HCT116 (cell line): ENCODE measurements around the gene CCND1. TPM values are rescaled to one million over a fixed set of nuclear protein-coding genes. Genes with fewer than 3 reads are reported as not detected.
A peak's percentile ranks its signal among the peaks of the same experiment; 100 is the strongest.

Experiments used
- ATAC-seq: fragments of 200-7000 bp; cut with Tn5 transposase; 2 replicates; pipeline ENCODE4 v1.9.1; 2020; ENCODE audit warnings: mild to moderate bottlenecking, moderate library complexity
- BruUV-seq: library from RNA; stranded (reverse); fragments of 400-500 nt; replicated peaks from 2 replicates; lab custom pipeline; 2021; lab: Mats Ljungman, UMichigan
- CTCF ChIA-PET: fragments of 300-600 bp; sonication (Branson Sonifier 250); formaldehyde crosslinking; loops from one replicate; lab custom pipeline; 2021; ENCODE audit warnings: antibody characterized with exemption; lab: Charles Lee
- POLR2A ChIA-PET: fragments of 300-600, 350-600 bp; sonication (Branson Sonifier 250); formaldehyde crosslinking; loops from one replicate; lab custom pipeline; 2021; ENCODE audit warnings: antibody characterized with exemption; lab: Charles Lee
- RAD21 ChIA-PET, 2 experiments: fragments of 300-600 bp; sonication (Branson Sonifier 250); formaldehyde crosslinking; loops; one replicate each; lab custom pipeline; 2023; ENCODE audit warnings: low total read pairs in 2 of 2; ENCODE audit not compliant: uncharacterized antibody in 2 of 2, unreplicated experiment in 2 of 2, low non-redundant PET in 1 of 2; lab: Charles Lee
- DNase-seq: peaks from one replicate; pipeline ENCODE4 v3.0.0-alpha.2; 2010; ENCODE audit warnings: low read depth, low spot score
- H2AFZ ChIP-seq: fragments of 200-600 bp; shearing (Covaris generic), sonication (generic); 2 replicates; pipeline ENCODE4 v1.6.1; 2017; ENCODE audit warnings: low read depth, mixed run types, mixed read lengths, antibody characterized with exemption, low read length; ENCODE audit not compliant: poor library complexity, severe bottlenecking
- H3K27ac ChIP-seq: 2 replicates; pipeline ENCODE4 v1.5.1; 2012; ENCODE audit warnings: low read depth, low read length
- H3K27me3 ChIP-seq: fragments of 200-600 bp; sonication (generic); 2 replicates; pipeline ENCODE4 v1.6.1; 2016; ENCODE audit warnings: mixed run types, low read length, mixed read lengths; ENCODE audit not compliant: insufficient read depth
- H3K36me3 ChIP-seq, 2 experiments: fragments of 200-500 bp in 1 of 2; fragments of 200-600 bp in 1 of 2; sonication (Bioruptor generic) in 1 of 2; sonication (generic) in 1 of 2; 2 replicates each; pipeline versions ENCODE4 v1.5.1 to v1.6.1; 2014 to 2016; ENCODE audit warnings: low read length in 2 of 2, inconsistent platforms in 1 of 2, mixed read lengths in 1 of 2, mixed run types in 1 of 2; ENCODE audit not compliant: insufficient read depth in 2 of 2, control insufficient read depth in 1 of 2
- H3K4me1 ChIP-seq, 2 experiments: fragments of 200-600 bp in 1 of 2; sonication (generic) in 1 of 2; 2 replicates each; pipeline versions ENCODE4 v1.5.1 to v1.6.1; 2012 to 2017; ENCODE audit warnings: low read length in 2 of 2, inconsistent platforms in 1 of 2, mild to moderate bottlenecking in 1 of 2, mixed read lengths in 1 of 2, mixed run types in 1 of 2, moderate library complexity in 1 of 2; ENCODE audit not compliant: insufficient read depth in 2 of 2, control insufficient read depth in 1 of 2
- H3K4me2 ChIP-seq: fragments of 200-600 bp; sonication (generic); 2 replicates; pipeline ENCODE4 v1.6.1; 2017; ENCODE audit warnings: mixed run types, low read length, mixed read lengths
- H3K4me3 ChIP-seq, 2 experiments: fragments of 200-600 bp in 1 of 2; sonication (generic) in 1 of 2; replicated peaks in 1 of 2; 2 replicates each; pipeline ENCODE4 v1.5.1; 2011 to 2016; ENCODE audit warnings: low read length in 2 of 2, control low read depth in 1 of 2, low read depth in 1 of 2, mild to moderate bottlenecking in 1 of 2, mixed read lengths in 1 of 2, mixed run types in 1 of 2
- H3K79me2 ChIP-seq: fragments of 200-600 bp; sonication (generic); 2 replicates; pipeline ENCODE4 v1.6.1; 2017; ENCODE audit warnings: mild to moderate bottlenecking, mixed run types, low read length, moderate library complexity, mixed read lengths; ENCODE audit not compliant: insufficient read depth
- H3K9ac ChIP-seq: fragments of 200-600 bp; sonication (generic); 2 replicates; pipeline ENCODE4 v1.6.1; 2016; ENCODE audit warnings: low read length, mixed read lengths
- H3K9me2 ChIP-seq: fragments of 200-600 bp; sonication (generic), shearing (Covaris generic); 2 replicates; pipeline ENCODE4 v1.6.1; 2017; ENCODE audit warnings: mixed run types, mild to moderate bottlenecking, moderate library complexity; ENCODE audit not compliant: insufficient read depth
- H3K9me3 ChIP-seq, 2 experiments: fragments of 200-500 bp in 1 of 2; fragments of 200-600 bp in 1 of 2; sonication (Bioruptor generic) in 1 of 2; sonication (generic) in 1 of 2; 2 replicates each; pipeline ENCODE4 v1.6.1; 2014 to 2017; ENCODE audit warnings: low read length in 2 of 2, mixed read lengths in 2 of 2, inconsistent platforms in 1 of 2, low read depth in 1 of 2, mild to moderate bottlenecking in 1 of 2, mixed run types in 1 of 2, moderate library complexity in 1 of 2; ENCODE audit not compliant: control insufficient read depth in 1 of 2, insufficient read depth in 1 of 2
- H4K20me1 ChIP-seq: fragments of 200-600 bp; sonication (generic), shearing (Covaris generic); 2 replicates; pipeline ENCODE4 v1.6.1; 2017; ENCODE audit warnings: mixed run types, mild to moderate bottlenecking, moderate library complexity; ENCODE audit not compliant: insufficient read depth
- CBX3 ChIP-seq: IDR thresholded peaks from 2 replicates; pipeline ENCODE4 v1.6.1; 2012; ENCODE audit warnings: low read depth
- CEBPB ChIP-seq: IDR thresholded peaks from 2 replicates; pipeline ENCODE4 v1.6.1; 2012; ENCODE audit warnings: low read depth
- EGR1 ChIP-seq: IDR thresholded peaks from 2 replicates; pipeline ENCODE4 v1.6.1; 2012; ENCODE audit warnings: low read depth
- ELF1 ChIP-seq: IDR thresholded peaks from 2 replicates; pipeline ENCODE4 v1.6.1; 2012; ENCODE audit warnings: low read depth, borderline replicate concordance
- EZH2 ChIP-seq: fragments of 200-600 bp; sonication (generic); IDR thresholded peaks from 2 replicates; pipeline ENCODE4 v1.6.1; 2017; ENCODE audit warnings: antibody characterized with exemption, mixed run types
- EZH2phosphoT487 ChIP-seq: fragments of 200-600 bp; IDR thresholded peaks from 2 replicates; pipeline ENCODE4 v1.6.1; 2018; ENCODE audit warnings: antibody characterized with exemption, borderline replicate concordance
- FOSL1 ChIP-seq: IDR thresholded peaks from 2 replicates; pipeline ENCODE4 v1.6.1; 2012; ENCODE audit warnings: low read depth
- POLR2A ChIP-seq: IDR thresholded peaks from 2 replicates; pipeline ENCODE4 v1.7.0; 2011; ENCODE audit warnings: borderline replicate concordance; ENCODE audit not compliant: insufficient read depth, insufficient read length; ENCODE audit errors: extremely low read depth
- POLR2AphosphoS5 ChIP-seq: IDR thresholded peaks from 2 replicates; pipeline ENCODE4 v1.6.1; 2011; ENCODE audit warnings: mild to moderate bottlenecking, low read depth, low read length, moderate library complexity
- RAD21 ChIP-seq: IDR thresholded peaks from 2 replicates; pipeline ENCODE4 v1.6.1; 2012; ENCODE audit warnings: low read depth, mild to moderate bottlenecking
- SIN3A ChIP-seq: IDR thresholded peaks from 2 replicates; pipeline ENCODE4 v1.6.1; 2012; ENCODE audit warnings: low read depth
- SP1 ChIP-seq: IDR thresholded peaks from 2 replicates; pipeline ENCODE4 v1.6.1; 2012; ENCODE audit warnings: low read depth
- TCF7L2 ChIP-seq: IDR thresholded peaks from 2 replicates; pipeline ENCODE4 v1.7.0; 2011; ENCODE audit warnings: borderline replicate concordance, inconsistent platforms; ENCODE audit not compliant: insufficient read depth, insufficient read length; ENCODE audit errors: extremely low read depth
- YY1 ChIP-seq: IDR thresholded peaks from 2 replicates; pipeline ENCODE4 v1.6.1; 2011; ENCODE audit warnings: low read length, low read depth, moderate library complexity, mild to moderate bottlenecking; ENCODE audit not compliant: insufficient replicate concordance; ENCODE audit errors: extremely low read depth
- ZFX ChIP-seq: fragments of 450-650 bp; IDR thresholded peaks from 2 replicates; pipeline ENCODE4 v1.6.1; 2017
- ZNF274 ChIP-seq: fragments of 200-500 bp; sonication (Bioruptor generic); IDR thresholded peaks from 2 replicates; pipeline ENCODE4 v1.6.1; 2014; ENCODE audit warnings: mild to moderate bottlenecking, low read depth, low read length, inconsistent platforms
- intact Hi-C: fragments of 100-400 bp; cut with micrococcal nuclease; formaldehyde crosslinking; loops from 2 replicates; pipeline ENCODE4 v1.10.0; 2022
- total RNA-seq: library from RNA; stranded (reverse); gene quantifications from one replicate; pipeline ENCODE4 v1.2.1, GENCODE V29; 2021; ENCODE audit not compliant: unreplicated experiment
- TF ChIP-seq, protein P1 (sequence below): IDR thresholded peaks from 2 replicates; pipeline ENCODE4 v1.6.1; 2012
- TF ChIP-seq, protein P2 (sequence below), 3 experiments: fragments of 200-600 bp in 1 of 3; sonication (generic) in 1 of 3; IDR thresholded peaks in 2 of 3; conservative IDR thresholded peaks in 1 of 3; 2 replicates each; pipeline ENCODE4 v1.5.1; 2012 to 2017; ENCODE audit warnings: low read depth in 2 of 3, low read length in 2 of 3, antibody characterized with exemption in 1 of 3, borderline replicate concordance in 1 of 3, control low read depth in 1 of 3, mild to moderate bottlenecking in 1 of 3, mixed read lengths in 1 of 3, mixed run types in 1 of 3, moderate library complexity in 1 of 3; ENCODE audit not compliant: insufficient read depth in 1 of 3
- TF ChIP-seq, protein P3 (sequence below): IDR thresholded peaks from 2 replicates; pipeline ENCODE4 v1.6.1; 2011; ENCODE audit warnings: mild to moderate bottlenecking, low read length, moderate library complexity; ENCODE audit not compliant: insufficient replicate concordance; ENCODE audit errors: extremely low read depth
- TF ChIP-seq, protein P4 (sequence below): IDR thresholded peaks from 2 replicates; pipeline ENCODE4 v1.6.1; 2012

CCND1 gene
- total RNA-seq, 1 experiment from 2014 or later, result 601 TPM

DNA sequence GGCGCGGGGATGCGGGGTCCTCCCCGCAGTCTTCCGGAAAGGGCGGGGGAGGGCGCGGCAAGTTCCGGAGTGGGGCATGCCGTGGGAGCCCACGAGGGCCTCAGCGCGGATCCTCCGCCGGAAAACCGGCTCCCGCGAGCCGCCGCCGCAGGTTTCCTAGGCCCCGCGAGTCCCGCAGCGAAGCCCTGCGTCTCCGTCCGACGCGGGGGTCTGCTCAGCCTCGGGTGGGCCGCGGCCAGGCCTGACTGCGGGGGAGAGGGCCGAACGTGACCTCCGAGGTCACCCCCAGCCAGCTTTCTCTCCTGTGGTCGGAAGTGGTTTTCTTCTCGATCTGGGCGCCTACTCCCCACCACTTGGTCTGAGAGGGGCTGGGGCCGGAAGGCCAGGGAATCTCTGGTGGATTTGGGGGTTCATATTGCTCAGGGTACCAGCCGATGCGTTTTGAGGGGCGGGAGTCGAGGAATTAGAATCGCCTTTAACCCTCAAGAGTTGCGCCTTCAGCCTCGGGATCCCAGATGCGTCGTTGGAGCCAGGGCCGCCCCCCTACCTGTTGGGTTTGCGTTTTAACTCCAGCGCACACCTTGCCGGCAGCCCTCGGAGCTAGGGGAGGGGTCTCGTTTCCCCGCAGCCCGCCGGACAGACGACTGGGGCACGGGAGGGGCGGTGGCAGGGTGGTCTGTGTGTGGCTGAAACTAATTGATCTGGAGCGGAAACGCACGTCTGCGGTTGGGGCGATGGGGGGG, 3.6 kb upstream of the CCND1 start:
- Histone ChIP-seq H3K9me2 (no peaks in the 10 kb centered on the region), H3K4me3 (peak overlapping the region; percentile 96 to 99), H3K9me3 (no peaks in the 10 kb centered on the region), H3K4me1 (peaks cover 10 to 63% of the 10 kb centered on the region in 2 experiments), H2AFZ (no peak overlapping the region), H3K9ac (peak overlapping the region; percentile 100)
- ATAC-seq (no peak), DNase-seq (no peak)
- BruUV-seq, result TSS peak; percentile 42
- peak; percentile 58 for TF ChIP-seq ZFX
- no peak for TF ChIP-seq CBX3
- TF ChIP-seq, protein P1, sequence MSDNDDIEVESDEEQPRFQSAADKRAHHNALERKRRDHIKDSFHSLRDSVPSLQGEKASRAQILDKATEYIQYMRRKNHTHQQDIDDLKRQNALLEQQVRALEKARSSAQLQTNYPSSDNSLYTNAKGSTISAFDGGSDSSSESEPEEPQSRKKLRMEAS, result no peak
- no peak for TF ChIP-seq EZH2phosphoT487
- no peak for TF ChIP-seq SIN3A
- no peak for TF ChIP-seq RAD21
- TF ChIP-seq ELF1, result no peak
- TF ChIP-seq POLR2A, result peak; percentile 7
- 0 out of 2 replicates have a peak, but pooled peaks have one; percentile 6 for TF ChIP-seq POLR2AphosphoS5
- TF ChIP-seq YY1, result no peak
- no peak for TF ChIP-seq EGR1
- TF ChIP-seq EZH2, result no peak
- TF ChIP-seq, protein P2, sequence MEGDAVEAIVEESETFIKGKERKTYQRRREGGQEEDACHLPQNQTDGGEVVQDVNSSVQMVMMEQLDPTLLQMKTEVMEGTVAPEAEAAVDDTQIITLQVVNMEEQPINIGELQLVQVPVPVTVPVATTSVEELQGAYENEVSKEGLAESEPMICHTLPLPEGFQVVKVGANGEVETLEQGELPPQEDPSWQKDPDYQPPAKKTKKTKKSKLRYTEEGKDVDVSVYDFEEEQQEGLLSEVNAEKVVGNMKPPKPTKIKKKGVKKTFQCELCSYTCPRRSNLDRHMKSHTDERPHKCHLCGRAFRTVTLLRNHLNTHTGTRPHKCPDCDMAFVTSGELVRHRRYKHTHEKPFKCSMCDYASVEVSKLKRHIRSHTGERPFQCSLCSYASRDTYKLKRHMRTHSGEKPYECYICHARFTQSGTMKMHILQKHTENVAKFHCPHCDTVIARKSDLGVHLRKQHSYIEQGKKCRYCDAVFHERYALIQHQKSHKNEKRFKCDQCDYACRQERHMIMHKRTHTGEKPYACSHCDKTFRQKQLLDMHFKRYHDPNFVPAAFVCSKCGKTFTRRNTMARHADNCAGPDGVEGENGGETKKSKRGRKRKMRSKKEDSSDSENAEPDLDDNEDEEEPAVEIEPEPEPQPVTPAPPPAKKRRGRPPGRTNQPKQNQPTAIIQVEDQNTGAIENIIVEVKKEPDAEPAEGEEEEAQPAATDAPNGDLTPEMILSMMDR (IDR thresholded peaks at IDR 0.05 in 2 of 3, conservative IDR thresholded peaks at IDR 0.05 in 1 of 3; ENCODE audit: borderline replicate concordance in 1 of 3, insufficient read depth in 1 of 3, low read depth in 2 of 3, low read length in 2 of 3), result no peak
- TF ChIP-seq, protein P3, sequence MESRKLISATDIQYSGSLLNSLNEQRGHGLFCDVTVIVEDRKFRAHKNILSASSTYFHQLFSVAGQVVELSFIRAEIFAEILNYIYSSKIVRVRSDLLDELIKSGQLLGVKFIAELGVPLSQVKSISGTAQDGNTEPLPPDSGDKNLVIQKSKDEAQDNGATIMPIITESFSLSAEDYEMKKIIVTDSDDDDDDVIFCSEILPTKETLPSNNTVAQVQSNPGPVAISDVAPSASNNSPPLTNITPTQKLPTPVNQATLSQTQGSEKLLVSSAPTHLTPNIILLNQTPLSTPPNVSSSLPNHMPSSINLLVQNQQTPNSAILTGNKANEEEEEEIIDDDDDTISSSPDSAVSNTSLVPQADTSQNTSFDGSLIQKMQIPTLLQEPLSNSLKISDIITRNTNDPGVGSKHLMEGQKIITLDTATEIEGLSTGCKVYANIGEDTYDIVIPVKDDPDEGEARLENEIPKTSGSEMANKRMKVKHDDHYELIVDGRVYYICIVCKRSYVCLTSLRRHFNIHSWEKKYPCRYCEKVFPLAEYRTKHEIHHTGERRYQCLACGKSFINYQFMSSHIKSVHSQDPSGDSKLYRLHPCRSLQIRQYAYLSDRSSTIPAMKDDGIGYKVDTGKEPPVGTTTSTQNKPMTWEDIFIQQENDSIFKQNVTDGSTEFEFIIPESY, result no peak
- no peak for TF ChIP-seq FOSL1
- TF ChIP-seq ZNF274, result no peak
- no peak for TF ChIP-seq CEBPB
- TF ChIP-seq TCF7L2, result no peak
- TF ChIP-seq, protein P4, sequence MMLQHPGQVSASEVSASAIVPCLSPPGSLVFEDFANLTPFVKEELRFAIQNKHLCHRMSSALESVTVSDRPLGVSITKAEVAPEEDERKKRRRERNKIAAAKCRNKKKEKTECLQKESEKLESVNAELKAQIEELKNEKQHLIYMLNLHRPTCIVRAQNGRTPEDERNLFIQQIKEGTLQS, result no peak
- no peak for TF ChIP-seq SP1
- TF ChIP-seq, all 23 proteins: peak for 3
- Histone ChIP-seq H3K27ac (peak overlapping the region; percentile 96), H4K20me1 (no peaks in the 10 kb centered on the region), H3K36me3 (no peaks in the 10 kb centered on the region), H3K27me3 (no peaks in the 10 kb centered on the region), H3K4me2 (peak overlapping the region; percentile 90), H3K79me2 (peaks cover 25% of the 10 kb centered on the region)
- CTCF ChIA-PET, result no interaction called here
- POLR2A ChIA-PET, result interaction anchor here (0.6 to 1.1 kb wide), 2 partner anchors 299 to 340 kb away, joined by 3 to 4 read pairs; no protein-coding TSS in a partner anchor
- RAD21 ChIA-PET, result interaction anchor here in 1 of 2 experiments (0.7 kb wide), 1 partner anchor 256 kb away, joined by 3 read pairs; no protein-coding TSS in a partner anchor
- intact Hi-C loops, result loop anchor here (5.0 kb wide), 2 partner anchors 140 to 255 kb away; no protein-coding TSS in a partner anchor
